HG03521 (cell line): ENCODE measurements around the gene ALK.

ENCODE experiments used
- ATAC-seq: cut with Tn5 transposase; IDR thresholded peaks from one replicate; pipeline ENCODE4 v1.9.1; 2021; ENCODE audit warnings: mild to moderate bottlenecking, moderate library complexity; ENCODE audit not compliant: unreplicated experiment

Gene ALK

DNA sequence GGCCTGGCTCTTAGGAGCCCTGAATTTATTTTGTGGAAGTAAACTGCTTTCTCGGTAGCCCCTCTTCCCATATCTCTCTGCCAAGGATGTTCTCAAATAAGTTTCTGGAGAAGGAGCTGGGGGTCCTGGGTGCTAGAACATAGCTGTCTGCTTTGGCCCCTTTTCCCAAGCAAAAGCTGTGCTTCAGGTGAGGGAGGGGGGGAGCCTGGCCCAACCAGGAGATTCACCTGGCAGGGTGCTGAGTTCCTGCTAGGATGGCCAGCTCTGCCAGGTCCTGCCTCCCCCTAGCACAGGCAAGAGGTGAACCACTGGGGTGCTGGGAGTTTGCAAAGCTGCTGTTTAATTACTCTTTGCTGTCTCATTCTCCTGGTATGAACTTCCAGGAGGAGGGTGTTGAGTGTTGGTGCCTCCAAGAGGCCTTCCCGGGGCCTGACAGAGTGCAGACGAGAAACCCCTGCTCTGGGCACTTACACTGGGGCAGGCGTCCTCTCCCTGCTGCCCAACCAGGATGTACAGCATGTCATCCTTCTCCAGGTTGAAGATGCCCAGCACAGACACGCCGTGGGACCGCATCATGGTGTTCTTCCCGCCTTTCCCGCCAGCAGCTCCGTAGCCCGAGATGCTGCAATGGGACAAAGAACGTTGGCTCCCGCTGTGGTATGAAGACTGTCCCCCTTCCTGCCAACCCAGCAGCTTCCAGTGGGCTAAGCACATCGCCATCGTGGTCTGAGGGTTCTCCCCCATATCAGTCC lies 682.0 kb downstream of the ALK start:
- no peak for ATAC-seq

DNA sequence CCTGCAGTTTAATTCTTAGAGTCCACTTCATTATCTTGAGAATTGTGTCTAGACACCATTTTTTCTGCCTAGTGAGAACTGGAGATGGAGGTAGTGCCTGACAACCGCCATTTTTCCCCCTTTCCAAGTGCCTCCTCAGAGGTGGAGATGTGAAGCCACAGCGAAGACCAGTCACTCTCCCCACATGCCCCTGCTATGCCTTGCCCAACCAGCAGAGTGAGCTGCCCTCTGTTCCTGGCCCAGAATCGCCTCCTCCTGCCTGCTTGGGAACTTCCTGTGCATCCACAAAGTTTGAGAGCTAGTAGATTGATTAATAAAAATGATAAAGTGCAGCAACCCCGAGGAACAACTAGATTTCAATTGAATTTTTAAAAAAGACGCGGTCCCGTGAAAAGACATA lies 682.9 kb downstream of the ALK start:
- no peak for ATAC-seq

GRCh38 chr2:29236074-29236473 lies 685.3 kb downstream of the ALK start:
- ATAC-seq: no peak

GRCh38 chr2:29235411-29235810 lies 686.0 kb downstream of the ALK start:
- ATAC-seq: no peak

DNA sequence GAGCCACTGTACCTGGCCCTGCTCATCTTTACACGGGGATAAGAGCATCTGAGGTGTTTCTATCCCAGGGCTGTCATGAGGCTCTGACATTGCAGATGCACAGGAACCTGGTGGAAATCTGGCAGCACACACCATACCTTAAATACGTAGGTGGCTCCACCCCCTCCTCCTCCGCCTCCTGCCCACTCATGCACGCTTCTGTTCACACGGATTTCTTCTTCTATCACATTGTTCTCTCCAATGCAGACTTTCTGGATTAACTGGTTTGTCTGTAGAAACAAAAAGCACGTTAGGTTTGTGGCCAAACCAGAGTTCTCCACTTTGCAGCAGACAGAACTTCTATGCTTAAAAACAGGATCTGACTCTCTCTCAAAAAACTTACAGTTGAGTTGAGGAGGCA lies 688.0 kb downstream of the ALK start:
- ATAC-seq: no peak

DNA sequence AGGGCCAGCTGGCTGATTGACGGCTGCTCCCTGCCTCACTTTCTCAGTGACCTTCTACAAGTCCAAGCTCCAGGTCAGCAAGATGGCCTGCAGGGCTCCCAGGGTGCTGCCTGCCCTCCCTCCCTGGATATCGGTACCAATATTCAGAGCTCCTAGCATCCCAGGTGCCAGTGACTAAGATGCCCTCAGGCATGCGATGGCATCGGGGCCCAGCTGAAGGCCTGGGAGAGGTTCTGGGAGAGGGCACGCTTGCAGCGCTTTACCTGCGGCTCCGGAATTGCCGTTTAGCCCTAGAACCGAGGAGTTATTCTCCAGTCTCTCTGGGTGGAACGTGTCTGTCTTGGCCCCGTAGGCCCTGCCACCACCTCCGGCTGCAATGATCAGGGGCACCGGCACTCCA lies 689.3 kb downstream of the ALK start:
- no peak for ATAC-seq

DNA sequence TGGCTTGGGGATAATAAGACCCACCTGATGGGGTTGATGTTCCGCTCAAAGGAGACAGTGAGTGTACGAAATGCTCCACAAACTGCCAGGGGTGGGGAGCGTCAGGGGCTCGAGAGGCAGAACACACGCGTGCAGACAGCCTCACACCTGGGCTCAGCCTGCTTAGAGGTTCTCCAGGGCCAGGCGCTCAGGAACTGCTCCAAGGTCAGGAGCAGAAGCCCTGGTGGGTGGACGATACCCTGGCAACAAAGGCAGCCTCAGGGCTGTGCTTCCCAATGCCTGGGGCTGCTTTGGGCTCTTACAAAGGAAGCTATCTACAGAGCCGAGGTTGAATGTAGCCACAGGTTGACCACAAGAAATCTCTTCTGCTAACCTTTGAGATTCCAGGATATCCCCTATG lies 691.7 kb downstream of the ALK start:
- no peak for ATAC-seq

- ATAC-seq: no peak
Observed at GRCh38 chr2:29228947-29229346, 692.4 kb downstream of the ALK start.

- no peak for ATAC-seq
Observed at GRCh38 chr2:29227935-29228675, 693.3 kb downstream of the ALK start.

DNA sequence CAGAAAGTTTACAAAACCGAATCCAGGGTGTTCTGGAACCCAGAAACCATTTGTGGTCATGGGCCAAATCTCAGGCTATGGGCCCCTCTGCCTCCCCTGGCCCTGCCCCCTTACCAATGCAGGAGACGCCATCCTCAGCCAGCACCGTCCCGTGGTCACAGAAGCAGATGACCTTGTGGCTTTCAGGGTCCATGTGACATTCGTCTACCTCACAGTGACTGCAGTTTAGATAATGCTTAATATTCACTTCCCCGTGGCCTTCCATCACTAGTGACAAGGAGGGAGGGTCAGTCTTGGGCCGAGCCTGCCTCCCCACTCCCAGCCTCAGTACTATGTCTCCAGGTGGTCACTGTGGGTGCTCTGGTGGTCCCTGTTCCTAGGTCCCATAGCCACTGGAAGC lies 694.6 kb downstream of the ALK start:
- ATAC-seq: no peak

GRCh38 chr2:29226375-29226774 lies 695.0 kb downstream of the ALK start:
- ATAC-seq: no peak

DNA sequence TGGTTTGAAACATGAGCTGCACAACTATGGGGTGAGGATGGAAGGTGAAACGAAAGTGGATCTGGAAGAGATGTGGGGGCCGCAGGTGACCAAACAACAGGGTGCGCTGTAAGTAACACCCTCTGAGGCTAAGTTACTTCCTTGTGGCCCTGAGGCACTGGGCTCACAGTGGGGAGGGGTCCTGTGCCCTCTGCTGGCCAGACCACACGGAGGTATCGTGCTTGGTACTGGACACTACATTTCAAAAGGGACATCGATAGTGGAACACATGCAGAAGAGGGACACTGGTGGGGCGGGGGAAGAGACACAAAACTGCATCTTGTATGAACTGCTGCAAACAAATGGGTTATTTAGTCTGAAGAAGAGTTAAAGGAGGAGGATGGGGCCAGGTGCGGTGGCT lies 695.6 kb downstream of the ALK start:
- no peak for ATAC-seq

- ATAC-seq: no peak
Observed at GRCh38 chr2:29224693-29225551, 696.5 kb downstream of the ALK start.

GRCh38 chr2:29223851-29224692 lies 697.3 kb downstream of the ALK start:
- no peak for ATAC-seq

DNA sequence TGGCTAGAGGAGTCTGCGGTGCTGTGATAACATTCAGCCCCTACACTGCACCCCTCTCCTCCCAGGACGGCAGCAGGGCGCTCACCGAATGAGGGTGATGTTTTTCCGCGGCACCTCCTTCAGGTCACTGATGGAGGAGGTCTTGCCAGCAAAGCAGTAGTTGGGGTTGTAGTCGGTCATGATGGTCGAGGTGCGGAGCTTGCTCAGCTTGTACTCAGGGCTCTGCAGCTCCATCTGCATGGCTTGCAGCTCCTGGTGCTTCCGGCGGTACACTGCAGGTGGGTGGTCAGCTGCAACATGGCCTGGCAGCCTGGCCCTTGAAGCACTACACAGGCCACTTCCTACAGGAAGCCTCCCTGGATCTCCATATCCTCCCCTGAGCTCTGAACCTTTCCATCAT lies 698.1 kb downstream of the ALK start:
- no peak for ATAC-seq

DNA sequence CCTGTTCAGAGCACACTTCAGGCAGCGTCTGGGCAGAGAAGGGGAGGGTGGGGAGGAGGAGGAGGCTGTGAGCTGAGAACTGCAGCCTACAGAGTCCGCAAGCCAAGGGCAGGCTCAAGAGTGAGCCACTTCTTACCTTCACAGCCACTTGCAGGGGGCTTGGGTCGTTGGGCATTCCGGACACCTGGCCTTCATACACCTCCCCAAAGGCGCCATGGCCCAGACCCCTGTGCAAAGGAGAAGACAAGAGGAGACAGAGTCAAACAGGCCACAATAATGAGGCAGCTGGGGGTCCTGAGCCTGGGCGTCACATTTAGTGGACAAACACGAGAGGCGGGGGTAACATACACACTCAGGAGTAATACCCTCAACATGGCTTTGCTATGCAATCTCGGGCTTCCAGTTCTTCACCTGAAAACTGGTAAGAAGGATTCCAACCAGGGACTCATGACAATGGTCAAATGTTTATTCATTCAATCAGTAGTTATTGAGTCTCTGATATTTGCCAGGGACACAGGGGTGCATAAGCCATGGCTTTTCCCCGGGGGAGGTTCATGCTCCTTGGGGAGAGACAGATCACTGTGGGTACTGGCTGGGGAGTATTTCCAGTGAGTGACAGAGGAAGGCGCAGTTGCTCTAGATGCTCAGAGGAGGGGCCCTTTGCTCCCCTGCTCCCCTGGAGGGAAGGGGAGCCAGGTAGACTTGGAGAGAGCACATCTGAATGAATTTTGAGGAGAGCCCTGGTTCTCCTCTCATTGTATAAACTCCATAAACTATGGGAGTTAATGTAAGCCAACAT lies 698.8 kb downstream of the ALK start:
- no peak for ATAC-seq

GRCh38 chr2:29220506-29221270 lies 700.7 kb downstream of the ALK start:
- no peak for ATAC-seq

- no peak for ATAC-seq
Observed at GRCh38 chr2:29219374-29219773, 702.0 kb downstream of the ALK start.

DNA sequence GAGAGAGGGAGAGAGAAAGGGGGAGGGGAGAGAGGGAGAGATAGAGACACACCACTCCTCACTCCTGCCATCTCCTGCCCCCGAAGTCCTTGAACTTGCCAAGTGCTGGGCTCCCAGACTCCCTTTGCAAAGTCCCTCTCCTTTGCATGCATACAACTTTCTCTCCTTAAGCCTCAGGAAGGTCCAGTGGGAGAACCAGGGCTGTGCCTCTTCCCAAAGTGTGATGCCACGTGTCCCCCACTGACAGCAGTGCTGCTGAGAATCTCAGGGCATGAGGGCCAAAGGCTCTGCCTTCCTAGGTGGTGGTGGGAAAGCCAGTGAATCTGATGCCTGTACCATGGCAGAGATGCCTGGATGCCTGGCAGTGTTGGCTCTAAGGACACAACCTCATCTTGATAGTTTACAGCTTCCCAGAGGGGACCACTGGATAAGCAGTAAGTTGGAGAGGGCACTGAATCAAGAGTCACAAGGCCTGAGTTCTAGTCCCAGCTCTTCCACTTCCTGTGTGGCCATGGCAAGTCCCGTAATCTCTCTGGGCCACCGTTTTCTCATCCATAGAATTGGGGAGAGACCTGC lies 702.7 kb downstream of the ALK start:
- ATAC-seq: no peak
